Fibroblast of lung (primary cell): Measurements from ENCODE around the gene PI4KB. TPM values are rescaled to one million over a fixed set of nuclear protein-coding genes. Genes with fewer than 3 reads are reported as not detected.

Experiments used
- DNase-seq, 2 donors: peaks; one replicate each; pipeline versions ENCODE4 v3.0.0 to v3.0.0-alpha.2; 2010; ENCODE audit warnings: low read depth in 2 of 2
- H2AFZ ChIP-seq: 2 replicates; pipeline ENCODE4 v1.5.1; 2012; ENCODE audit warnings: low read length, control low read depth, inconsistent platforms
- H3K27ac ChIP-seq: 2 replicates; pipeline ENCODE4 v1.5.1; 2011; ENCODE audit warnings: low read length, control low read depth; ENCODE audit not compliant: insufficient read depth
- H3K27me3 ChIP-seq: 2 replicates; pipeline ENCODE4 v1.5.1; 2011; ENCODE audit warnings: mild to moderate bottlenecking, low read length; ENCODE audit not compliant: control insufficient read depth, insufficient read depth
- H3K36me3 ChIP-seq: 2 replicates; pipeline ENCODE4 v1.5.1; 2011; ENCODE audit warnings: low read length; ENCODE audit not compliant: control insufficient read depth, insufficient read depth
- H3K4me1 ChIP-seq: 2 replicates; pipeline ENCODE4 v1.5.1; 2011; ENCODE audit warnings: low read length; ENCODE audit not compliant: control insufficient read depth, insufficient read depth; ENCODE audit errors: extremely low read depth
- H3K4me2 ChIP-seq: 2 replicates; pipeline ENCODE4 v1.5.1; 2011; ENCODE audit warnings: low read length, control low read depth; ENCODE audit not compliant: insufficient read depth; ENCODE audit errors: extremely low read depth
- H3K4me3 ChIP-seq, 4 experiments: fragments of 200-600 bp in 1 of 4; sonication (generic) in 1 of 4; replicated peaks in 1 of 4; 2 replicates each; pipeline ENCODE4 v1.5.1; 2011 to 2016; ENCODE audit warnings: low read length in 4 of 4, low read depth in 3 of 4, mild to moderate bottlenecking in 3 of 4, control low read depth in 2 of 4, inconsistent platforms in 1 of 4, mixed read lengths in 1 of 4; ENCODE audit not compliant: insufficient read depth in 1 of 4; ENCODE audit errors: control extremely low read depth in 1 of 4
- H3K79me2 ChIP-seq: 2 replicates; pipeline ENCODE4 v1.5.1; 2012; ENCODE audit warnings: mild to moderate bottlenecking, low read length, inconsistent platforms; ENCODE audit not compliant: control insufficient read depth, insufficient read depth
- H3K9ac ChIP-seq: 2 replicates; pipeline ENCODE4 v1.5.1; 2011; ENCODE audit warnings: mild to moderate bottlenecking, low read length, control low read depth; ENCODE audit not compliant: insufficient read depth
- H3K9me3 ChIP-seq: 2 replicates; pipeline ENCODE4 v1.5.1; 2012; ENCODE audit warnings: low read depth, low read length; ENCODE audit not compliant: control insufficient read depth, insufficient read depth
- H4K20me1 ChIP-seq: 2 replicates; pipeline ENCODE4 v1.5.1; 2011; ENCODE audit warnings: low read length; ENCODE audit not compliant: control insufficient read depth, insufficient read depth; ENCODE audit errors: extremely low read depth
- CTCF ChIP-seq, 2 donors: IDR thresholded peaks in 1 of 2; conservative IDR thresholded peaks in 1 of 2; 1 replicate in 1 of 2; 2 replicates in 1 of 2; pipeline ENCODE4 v1.5.1; 2011 to 2012; ENCODE audit warnings: low read length in 2 of 2, control low read depth in 1 of 2, inconsistent platforms in 1 of 2, low read depth in 1 of 2, mild to moderate bottlenecking in 1 of 2
- EZH2 ChIP-seq: IDR thresholded peaks from 2 replicates; pipeline ENCODE4 v1.5.1; 2012; ENCODE audit warnings: low read length, control low read depth, mild to moderate bottlenecking; ENCODE audit errors: missing control alignments
- polyA plus RNA-seq, 2 donors: library from polyadenylated mRNA; depleted of rRNA in 1 of 2; stranded (reverse) in 1 of 2; unstranded in 1 of 2; fragments of >200 nt; gene quantifications; 2 replicates each; pipeline ENCODE4 v1.2.1, GENCODE V29; 2011 to 2012; ENCODE audit warnings: missing spikeins in 1 of 2
- total RNA-seq: library from RNA; depleted of rRNA; stranded (reverse); fragments of >200 nt; gene quantifications from 2 replicates; pipeline ENCODE4 v1.2.1, GENCODE V29; 2014

The PI4KB gene
- total and polyA plus RNA-seq, 2 donors (not counting 1 experiment from before 2014, with no cell fraction given) = 65.7 to 75.4 TPM

GRCh38 chr1:151251656-151252470, 75.4 kb downstream of the PI4KB start:
- Histone ChIP-seq H3K27ac (no peak overlapping the region), H3K9me3 (no peaks in the 10 kb centered on the region), H3K36me3 (peaks cover 12% of the 10 kb centered on the region), H3K9ac (no peak overlapping the region), H3K4me2 (no peak overlapping the region), H3K4me1 (no peaks in the 10 kb centered on the region), H3K4me3 (no peak overlapping the region), H3K79me2 (peaks cover 21% of the 10 kb centered on the region), H4K20me1 (no peaks in the 10 kb centered on the region), H2AFZ (no peak overlapping the region), H3K27me3 (no peaks in the 10 kb centered on the region)
- peak; percentile 71 to 90 for DNase-seq
- peak; percentile 85 to 95 for TF ChIP-seq CTCF (conservative IDR thresholded peaks at IDR 0.05 in 1 of 2, IDR thresholded peaks at IDR 0.05 in 1 of 2; ENCODE audit: low read depth in 1 of 2, low read length in 2 of 2)
- no peak for TF ChIP-seq EZH2

- H3K4me1 ChIP-seq = no peaks in the 10 kb centered on the region
- no peak overlapping the region for H3K27ac ChIP-seq
- H3K36me3 ChIP-seq = peaks cover 17% of the 10 kb centered on the region
- H3K9me3 ChIP-seq = no peaks in the 10 kb centered on the region
- no peak overlapping the region for H3K9ac ChIP-seq
- H2AFZ ChIP-seq = no peak overlapping the region
- no peaks in the 10 kb centered on the region for H3K27me3 ChIP-seq
- H3K4me3 ChIP-seq = no peak overlapping the region
- no peaks in the 10 kb centered on the region for H3K79me2 ChIP-seq
- no peaks in the 10 kb centered on the region for H4K20me1 ChIP-seq
- no peak overlapping the region for H3K4me2 ChIP-seq
- TF ChIP-seq EZH2 (no peak), CTCF (conservative IDR thresholded peaks at IDR 0.05 in 1 of 2, IDR thresholded peaks at IDR 0.05 in 1 of 2; ENCODE audit: low read depth in 1 of 2, low read length in 2 of 2) (no peak)
- DNase-seq = no peak
These were observed 80.4 kb downstream of the PI4KB start for GRCh38 chr1:151246786-151247185.

DNA sequence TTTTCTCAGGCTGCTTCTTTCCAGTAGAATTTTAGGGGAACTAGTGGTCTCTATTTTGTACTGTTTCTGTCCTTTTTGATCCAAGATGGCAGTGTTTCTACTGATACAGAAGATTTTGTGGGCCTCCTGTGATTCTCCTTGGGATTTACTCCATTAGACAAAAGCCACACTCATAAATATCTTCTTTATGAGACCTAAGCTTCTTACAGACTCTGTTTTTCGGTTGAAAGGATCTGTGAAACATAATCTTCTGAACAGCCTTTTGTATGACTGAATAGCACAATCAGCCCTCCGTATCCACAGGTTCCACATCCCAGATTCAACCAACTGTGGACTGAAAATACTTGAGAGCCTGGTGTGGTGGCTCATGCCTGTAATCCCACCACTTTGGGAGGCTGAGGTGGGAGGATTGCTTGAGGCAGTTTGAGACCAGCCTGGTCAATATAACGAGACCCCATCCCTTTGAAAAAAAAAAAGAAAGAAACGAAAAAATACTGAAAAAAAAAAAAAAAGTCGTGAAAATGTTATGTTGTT, 83.5 kb downstream of the PI4KB start:
- no peak for TF ChIP-seq EZH2
- TF ChIP-seq CTCF (conservative IDR thresholded peaks at IDR 0.05 in 1 of 2, IDR thresholded peaks at IDR 0.05 in 1 of 2; ENCODE audit: low read depth in 1 of 2, low read length in 2 of 2) = no peak
- Histone ChIP-seq H4K20me1 (no peaks in the 10 kb centered on the region), H3K9ac (no peak overlapping the region), H3K79me2 (no peaks in the 10 kb centered on the region), H3K4me2 (no peak overlapping the region), H3K9me3 (no peaks in the 10 kb centered on the region), H2AFZ (no peak overlapping the region), H3K36me3 (peaks cover 20% of the 10 kb centered on the region), H3K27ac (no peak overlapping the region), H3K4me3 (no peak overlapping the region), H3K27me3 (no peaks in the 10 kb centered on the region), H3K4me1 (peaks cover 1% of the 10 kb centered on the region)
- no peak for DNase-seq
